HS-5 (cell line): ENCODE data around the gene AHI1.
A peak's percentile ranks its signal among the peaks of the same experiment; 100 is the strongest.

Source experiments
- DNase-seq: peaks from one replicate; pipeline ENCODE4 v3.0.0-alpha.2; 2012; ENCODE audit warnings: low read depth

Gene AHI1

DNA sequence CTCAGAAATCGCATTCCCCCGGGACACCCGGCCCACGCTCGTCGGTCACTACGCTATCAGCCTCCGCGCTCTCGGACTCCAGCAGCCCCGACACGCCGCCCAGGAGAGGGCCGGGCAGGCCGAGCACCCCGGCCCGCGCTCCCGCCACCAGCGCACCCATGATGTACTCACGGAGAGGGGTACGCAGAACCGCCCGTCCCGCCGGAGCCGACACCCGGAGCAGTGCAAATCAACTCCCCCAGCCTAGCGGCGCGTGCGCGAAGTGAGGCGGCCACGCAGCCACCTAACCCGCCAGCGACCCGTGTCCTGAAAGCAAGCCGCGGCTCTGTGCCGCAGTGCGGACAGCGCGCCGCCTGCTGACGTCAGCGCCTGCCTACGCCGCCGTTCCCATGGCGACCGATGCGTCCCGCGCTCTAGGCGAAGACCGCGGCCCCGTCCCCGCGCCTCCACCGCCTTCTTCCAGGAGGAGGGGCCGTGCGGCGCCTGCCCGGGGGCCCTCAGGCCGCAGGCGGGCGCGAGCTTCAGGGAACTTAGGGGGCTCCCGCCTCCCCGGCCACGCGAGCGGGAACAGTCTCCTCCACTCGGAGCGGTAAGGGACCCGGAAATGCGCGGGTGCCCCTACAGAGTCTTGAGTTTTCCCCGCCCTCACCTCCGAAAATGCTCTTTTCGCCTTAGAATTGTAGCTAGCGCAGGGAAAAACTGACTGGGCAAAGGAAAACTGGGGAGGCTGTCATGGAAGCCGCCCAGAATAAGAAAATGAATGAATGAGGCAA is at the start of gene AHI1:
TSS of gene AHI1 (minus strand) at position 329 of the 773 bp plus-strand sequence. CDS start 5,503 bp downstream, outside the sequence.
- peak; percentile 74 for DNase-seq

DNA sequence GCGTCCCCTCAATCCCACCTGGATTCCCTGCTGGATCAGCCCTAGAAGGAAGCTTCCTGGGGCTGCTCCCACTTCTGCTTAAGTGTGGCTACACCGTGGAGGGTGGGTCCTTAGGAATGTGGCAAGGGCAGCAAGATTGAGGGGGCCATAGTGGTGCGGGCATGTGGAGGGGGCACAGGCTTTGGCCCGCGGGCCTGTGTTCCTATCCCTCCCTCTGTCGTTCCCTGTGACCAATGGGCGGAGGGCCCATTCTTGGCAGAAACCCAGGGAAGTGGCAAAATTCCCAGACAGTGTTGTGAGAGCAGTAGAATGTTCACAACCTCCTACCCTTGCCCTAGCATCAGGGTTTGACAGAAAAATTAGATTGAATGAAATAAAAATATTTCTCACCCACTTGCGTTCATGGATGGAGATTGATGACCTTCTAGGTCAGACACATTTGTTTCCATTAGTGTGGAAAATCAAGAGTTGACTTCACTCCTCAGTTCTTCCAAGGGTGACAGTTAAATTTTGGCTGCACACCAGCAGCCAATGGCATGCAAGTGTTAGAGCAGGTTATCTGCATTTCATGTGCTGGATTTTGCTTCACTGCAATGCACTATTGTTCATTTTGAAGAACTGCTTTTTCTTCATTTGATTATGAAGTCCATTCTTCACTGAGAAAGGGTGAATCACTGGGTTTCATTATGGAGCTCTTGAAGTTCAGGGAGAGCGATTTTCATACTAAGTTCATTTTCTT is 49.3 kb upstream of the AHI1 start:
- no peak for DNase-seq

DNA sequence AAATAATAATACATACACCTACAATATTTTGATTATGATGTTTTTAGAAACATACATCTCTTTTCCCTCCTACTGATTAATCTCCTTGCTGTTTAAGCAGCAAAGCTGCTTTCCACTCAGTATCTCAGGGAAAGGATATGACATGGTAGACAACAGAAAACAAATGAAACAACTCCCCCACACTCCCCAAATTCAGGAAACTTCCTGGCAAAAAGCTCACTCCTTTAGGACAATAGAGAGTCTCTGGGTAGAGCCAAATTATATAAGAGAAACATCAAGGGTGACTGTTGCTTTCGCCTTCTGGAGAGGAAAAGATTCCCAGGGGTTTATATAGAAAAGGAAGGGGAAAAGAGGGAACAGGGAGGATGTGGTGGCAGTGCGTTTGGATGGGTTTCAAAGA is 48.7 kb upstream of the AHI1 start:
- DNase-seq, result no peak

DNA sequence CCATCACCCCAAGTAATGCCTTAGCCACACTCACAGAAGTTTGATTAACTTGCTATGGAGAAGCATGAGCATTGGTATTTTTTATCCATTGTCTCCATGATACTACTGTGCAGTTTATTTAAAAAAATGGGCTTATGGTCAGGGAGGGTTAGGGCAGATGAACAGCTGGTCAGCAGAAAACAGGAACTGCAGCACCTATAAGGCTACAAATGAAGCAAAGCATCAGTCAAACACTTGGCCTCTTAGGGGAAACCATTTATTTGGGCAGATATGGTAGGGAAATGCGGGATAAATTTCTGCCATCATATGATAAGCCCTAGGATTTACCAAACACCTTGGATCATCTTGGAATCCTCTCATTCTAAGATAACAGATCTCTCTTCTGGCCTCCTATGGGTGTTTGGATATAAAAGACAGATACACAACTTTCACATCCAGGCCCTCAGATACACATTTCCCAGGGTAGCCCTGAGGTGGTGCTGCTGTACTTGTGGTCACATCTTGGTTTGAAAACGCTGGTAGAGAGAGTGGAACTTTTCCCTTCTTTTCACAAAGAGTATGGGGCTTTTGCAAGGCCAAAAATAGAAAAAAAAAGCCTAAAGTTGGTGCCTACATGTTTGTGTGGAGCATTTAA is 42.8 kb upstream of the AHI1 start:
- DNase-seq, result no peak

DNA sequence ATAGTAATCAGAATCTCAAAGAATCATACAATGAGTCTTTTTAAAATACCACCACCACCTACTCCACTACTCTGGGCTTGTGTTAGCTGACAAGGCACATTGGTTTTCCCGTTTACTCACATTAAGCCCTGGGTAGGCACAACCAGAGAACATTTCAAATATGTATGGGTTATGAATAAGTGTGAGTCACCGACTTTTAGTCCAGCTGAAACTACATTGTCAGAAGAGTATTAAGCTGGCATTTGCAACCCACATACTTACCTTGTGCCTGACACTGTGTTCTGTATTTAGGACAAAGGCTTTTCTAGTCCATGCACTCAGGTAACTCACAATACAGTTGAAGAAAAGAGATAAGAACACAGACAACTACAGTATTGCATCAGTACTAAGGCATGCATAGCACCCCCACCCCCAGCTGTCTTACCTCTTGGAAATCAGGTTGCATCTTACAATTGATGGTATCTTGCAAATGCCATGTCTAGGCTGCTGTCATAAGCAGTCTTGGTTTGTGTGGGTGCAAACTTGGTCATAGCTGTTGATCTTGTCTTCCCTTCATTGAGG is 40.3 kb upstream of the AHI1 start:
- DNase-seq, result peak; percentile 81

DNA sequence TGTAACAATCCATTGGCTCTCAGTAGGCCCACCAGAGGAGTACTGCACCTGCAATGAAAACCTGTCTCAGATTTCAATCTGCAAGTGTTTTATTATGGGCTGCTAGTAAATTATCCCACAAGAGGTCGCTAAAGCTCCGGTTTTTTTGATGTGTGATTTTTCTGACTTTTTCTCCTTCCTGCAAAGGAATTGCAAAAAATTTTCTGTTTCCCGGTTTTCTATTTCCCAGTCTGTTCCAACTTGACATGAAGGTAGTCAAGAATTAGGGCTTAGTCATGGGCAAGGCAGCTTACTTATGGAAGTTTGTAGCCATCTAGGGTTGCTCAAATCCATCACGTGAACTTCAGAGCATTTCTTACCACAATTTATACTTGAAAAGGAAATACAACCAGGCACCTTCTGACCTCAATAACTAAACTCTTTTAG is 38.5 kb upstream of the AHI1 start:
- DNase-seq, result peak; percentile 90

DNA sequence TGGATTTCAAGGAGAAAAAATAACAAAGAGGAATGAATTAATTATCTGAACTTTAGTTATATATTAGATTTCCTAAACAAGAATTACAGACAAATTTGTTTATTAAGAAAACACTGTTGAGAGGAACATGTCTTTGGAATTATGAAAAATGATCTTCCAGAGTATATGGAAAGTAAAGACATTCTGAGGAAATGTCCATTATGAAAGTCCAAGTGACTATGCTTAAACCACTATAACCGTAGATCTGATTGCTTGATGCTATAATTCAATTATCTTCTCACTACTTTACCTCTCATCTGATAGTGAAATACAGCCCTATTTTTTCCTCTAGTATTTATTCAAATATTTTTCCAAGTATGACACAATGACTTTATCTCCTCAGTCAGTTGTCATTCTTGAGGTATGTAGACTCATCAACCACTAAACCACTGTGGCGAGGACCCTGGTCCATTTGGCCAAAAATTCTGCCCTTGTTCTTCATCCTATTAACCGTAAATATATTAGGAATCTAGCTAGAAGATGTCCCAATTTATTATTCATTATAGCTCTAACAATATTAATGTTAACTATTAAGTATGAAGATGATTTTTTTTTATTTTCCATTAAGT is 37.3 kb upstream of the AHI1 start:
- no peak for DNase-seq

DNA sequence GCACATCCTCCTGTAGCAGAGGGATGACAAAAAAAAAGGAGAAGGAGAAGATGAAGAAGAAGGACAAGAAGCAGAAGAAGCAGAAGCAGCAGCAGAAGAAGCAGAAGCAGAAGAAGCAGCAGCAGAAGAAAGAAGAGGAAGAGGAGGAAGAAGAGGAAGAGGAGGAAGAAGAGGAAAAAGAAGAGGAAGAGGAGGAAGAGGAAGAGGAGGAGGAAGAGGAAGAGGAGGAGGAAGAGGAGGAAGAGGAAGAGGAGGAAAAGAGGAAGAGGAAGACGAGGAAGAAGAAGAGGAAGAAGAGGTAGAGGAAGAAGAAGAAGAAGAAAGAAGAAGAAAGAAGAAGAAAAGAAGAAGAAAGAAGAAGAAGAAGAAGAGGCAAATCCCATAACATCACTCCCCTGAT is 35.0 kb upstream of the AHI1 start:
- DNase-seq, result no peak

DNA sequence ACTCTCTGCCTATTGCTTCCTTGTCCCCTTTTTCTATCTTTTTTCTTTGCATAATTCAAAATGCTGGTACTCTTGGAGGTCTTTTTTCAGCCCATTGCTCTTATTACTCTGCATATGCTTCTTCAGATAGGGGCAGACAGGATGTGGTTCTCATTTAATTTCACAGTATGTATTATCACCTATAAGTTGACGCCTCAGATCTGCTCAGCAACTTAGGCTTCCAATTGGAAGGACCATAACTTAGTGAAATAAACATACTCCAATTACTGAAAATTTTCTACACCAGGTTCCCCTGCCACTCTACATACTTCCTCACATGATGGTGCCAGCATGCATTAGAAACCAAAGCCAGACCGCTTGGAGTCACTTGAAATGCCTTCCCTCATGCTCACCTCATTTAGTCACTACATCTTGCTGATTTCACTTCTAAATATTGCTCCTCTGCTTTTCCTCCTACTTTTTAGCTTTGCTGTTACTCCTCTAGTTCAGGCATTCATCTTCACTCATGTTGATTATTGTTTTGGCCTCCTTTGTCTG is 34.5 kb upstream of the AHI1 start:
- DNase-seq, result no peak

DNA sequence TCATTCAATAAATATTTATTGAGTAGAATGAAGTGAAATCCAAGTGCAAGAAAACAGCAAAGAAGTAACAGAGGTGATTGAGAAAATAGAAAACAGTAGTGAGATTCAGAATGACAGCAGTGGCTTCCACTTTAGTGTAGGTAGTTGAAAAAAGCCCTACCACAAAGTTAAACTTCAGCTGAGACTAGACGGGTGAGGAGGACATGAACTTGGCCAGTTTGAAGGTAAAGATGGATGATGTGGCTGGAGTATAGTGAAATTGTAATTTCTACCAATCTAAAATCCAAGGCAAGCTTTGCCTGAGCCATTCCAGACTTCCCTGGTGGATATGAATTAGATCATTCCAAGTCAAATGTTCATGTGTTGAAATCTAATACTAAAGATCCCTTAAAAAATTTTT is 32.6 kb upstream of the AHI1 start:
- no peak for DNase-seq

DNA sequence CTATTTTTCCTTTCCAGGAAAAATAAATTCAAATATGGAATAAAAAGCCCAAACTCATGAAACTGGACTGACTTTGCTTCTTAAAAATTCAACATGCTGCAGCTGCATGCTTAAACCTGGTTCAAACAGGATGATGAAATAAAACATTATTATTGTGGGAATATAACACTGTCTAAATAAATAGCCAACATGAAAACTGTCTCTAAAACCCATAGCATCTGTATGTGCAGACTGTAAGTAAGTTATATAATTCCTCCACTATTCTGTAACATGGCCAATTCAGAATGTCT is 30.4 kb upstream of the AHI1 start:
- DNase-seq, result no peak

DNA sequence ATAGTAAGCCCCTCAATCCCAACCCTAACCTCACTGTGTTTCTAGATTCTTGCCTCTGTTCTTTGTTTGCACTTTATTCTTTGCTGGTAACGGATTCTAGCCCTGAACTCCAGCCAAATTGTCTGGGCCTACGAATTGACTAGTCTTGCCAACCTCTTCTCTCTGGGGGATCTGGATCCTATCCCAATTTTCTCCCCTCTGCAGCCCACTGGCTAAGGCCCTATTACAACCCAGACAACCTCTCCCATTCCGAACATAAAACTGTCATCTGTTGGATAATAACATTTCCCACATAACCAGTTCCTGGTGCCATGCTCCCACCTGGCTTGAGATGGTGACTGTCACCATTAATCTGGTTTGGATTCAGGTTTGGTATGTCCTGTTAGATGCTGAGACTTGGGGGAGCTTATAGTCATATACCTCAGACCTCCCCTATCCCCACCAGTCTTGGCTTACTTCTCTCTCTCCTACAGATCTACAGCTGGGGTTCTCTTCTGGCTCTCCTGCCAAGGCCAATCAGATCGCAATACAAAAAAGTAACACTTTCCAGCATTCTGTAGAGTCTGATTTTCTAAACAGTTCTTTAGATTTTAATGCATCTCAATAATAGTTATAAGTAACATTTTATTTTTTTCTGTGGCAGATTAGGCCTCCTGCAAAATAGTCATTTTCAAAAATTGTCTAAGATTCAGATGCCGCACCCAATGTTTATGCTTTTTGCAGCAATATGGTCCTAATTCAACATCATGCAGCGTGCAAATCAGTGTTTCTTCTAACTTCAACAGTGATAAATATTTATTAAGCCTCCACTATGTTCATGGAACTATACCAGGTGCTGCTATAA is 29.8 kb upstream of the AHI1 start:
- DNase-seq, result no peak

DNA sequence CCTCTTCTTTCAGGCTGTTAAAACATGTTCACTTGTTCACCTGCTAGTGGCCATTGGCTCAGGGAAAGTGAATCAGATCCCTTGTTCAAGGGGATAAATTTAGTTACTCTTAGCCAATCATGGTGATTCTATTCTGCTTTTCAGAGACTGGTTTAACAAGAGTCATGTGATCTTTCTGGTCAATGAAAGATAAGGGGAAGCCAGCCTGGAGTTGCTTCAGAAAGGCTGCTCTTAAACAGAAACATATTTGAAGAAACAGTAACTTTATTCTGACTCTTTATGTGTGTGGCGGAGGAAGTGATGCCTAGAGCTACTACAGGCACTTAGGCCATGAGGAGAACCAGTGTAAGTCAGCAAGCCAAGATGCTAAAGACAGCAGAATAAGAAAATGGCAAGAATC is 28.1 kb upstream of the AHI1 start:
- DNase-seq, result no peak

DNA sequence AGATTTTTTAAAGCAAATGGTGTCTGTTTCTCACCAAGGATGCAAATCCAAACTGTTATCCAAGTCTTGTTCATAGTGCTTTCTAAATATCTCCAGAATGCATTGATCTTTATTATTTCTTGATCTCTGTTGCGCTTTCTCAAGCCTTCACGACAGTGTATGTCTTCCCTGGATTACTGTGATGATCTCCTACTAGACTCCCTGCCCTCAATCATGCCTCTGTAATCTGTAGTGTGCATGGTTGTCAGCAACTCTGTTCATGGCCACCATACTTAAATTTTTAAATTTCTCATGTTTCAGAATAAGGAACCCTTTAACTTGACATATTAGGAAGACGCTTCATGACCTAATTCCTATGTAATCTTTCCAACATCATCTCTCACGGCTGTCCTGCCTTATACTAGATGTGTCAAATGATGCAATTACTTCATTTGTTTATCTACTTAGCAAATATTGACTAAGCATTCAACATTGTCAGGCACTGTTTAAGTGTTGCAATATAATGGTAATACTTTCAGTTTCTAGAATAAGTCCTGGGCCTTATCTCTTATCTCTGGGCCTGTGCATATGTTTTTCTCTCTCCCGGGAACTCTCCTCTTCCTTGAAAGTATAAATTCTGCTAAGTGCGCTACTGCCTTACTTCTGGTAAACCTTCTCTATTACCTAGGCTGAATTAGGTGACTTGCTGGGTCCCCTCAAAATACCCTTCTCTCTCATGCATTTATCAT is 25.6 kb upstream of the AHI1 start:
- no peak for DNase-seq

DNA sequence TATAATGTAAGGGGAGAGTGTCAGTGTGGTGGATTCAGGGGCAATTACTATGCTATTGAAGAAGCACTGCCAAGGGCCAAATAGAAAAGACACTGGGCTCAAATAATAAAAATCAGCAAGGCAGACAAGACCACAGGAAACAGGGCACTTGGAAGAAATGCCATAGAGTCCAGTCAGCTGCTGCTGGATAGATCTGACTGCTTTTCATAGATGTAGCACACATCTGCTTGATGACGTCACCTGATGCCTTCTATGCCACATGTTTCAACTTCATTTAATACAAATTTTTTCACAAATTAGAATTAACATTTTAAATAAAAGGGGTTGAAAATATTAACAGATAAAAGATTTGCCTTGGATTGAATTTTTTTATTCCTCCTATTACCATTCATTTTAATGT is 23.9 kb upstream of the AHI1 start:
- no peak for DNase-seq

DNA sequence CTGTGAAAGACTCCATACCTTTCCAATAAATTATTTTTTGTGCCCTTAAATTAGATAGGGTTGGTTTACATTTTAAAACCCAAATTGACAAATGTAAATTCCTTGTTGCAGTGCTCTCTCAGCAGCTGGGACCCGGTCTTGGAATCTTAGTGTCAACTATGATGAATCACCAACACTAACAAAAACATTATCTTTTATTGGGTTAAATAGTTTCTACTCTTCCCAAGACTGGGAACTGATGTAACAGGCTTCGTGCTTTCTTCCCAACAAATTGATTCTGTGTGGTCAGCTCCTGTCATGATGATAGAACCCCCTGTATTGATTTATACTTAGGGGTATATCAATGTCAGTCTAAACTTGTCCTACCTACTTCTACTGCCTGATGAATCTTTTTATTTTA is 23.2 kb upstream of the AHI1 start:
- DNase-seq, result no peak

DNA sequence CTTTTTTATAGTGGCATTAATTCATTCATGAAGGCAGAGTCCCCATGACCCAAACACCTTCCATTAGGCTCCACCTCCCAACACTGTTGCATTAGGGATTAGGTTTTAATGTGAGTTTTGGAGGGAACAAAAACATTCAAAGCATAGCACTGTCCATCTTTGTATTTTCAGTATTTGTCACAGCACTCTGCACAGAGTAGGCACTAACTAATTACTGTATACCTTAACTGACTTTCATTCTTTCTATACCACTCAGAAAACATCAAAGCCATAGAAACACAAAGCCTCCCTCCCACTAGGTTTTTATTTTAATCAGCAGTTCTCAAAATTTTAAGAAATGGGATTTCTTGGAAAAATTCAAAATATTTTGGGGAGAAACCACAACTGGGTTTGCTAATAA is 21.8 kb upstream of the AHI1 start:
- DNase-seq, result no peak

DNA sequence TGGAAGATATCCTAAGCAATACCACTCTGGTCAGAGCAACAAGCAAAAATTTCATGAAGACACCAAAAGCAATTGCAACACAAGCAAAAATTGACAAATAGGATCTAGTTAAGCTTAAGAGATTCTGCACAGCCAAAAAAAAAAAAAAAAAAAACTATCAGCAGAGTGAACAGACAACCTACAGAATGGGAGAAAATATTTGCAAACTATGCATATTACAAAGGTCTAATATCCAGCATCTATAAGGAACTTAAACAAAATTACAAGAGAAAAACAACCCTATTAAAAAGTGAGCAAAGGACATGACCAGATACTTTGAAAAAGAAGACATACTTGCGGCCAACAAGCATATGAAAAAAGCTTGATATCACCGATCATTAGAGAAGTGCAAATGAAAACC is 20.0 kb upstream of the AHI1 start:
- no peak for DNase-seq

DNA sequence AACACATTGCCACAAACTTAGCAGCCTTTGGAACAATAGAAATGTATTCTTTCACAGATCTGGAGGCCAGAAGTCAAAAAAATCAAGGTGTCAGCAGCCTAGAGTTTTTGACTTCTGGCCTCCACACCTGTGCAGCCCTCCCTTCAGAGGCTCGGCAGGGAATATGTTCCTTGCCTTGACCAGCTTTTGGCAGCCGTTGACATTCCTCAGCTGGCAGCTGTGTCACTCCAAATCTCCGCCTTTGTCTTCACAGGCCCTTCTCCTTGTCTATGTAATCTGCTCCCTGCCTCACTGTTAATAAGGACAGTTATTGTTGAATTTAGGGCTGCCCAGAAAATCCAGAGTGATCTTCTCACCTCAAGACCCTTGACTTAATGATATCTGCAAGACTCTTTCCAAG is 17.2 kb upstream of the AHI1 start:
- DNase-seq, result no peak

DNA sequence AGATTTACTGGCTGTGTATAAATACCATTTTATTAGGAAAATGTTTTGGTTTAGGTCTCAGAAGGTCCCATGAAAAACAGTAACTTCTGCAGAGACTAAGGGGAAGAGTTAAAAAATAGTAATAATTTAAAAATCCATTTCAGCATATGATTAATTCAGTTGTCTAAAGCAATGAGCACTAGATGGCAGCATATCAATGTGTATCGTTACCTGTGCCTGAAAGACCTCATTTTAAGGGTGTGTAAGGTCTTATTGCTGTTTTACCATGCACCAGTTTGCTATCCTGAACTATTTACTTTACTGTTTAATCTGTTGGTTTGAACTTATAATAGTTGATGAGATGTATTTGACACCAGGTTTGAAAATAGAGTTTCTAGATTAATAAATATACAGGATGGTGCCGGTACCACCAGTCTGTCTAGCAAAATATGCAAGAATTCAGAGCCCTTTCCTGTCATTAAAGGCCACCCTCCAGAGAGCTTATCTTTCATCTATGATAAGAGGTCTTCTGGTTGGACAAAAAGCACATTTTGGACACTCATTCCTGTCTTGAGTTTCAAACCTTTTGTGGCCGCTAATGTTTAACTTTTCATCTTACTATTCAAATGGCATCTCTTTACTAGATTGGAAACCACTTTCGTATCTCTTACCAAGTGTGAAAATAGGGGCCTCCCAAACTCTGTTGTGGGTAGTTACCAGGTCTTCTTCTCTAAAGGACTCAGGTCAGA is 8.9 kb upstream of the AHI1 start:
- no peak for DNase-seq
